IPS-18a (cell line): ENCODE data around the gene FNBP1.
"Not testable (repeated sequence)": the region's sequence is repeated elsewhere in the genome, so short reads cannot be mapped to it uniquely, and the experiment has no call there.

Experiments used
- H3K27ac ChIP-seq: one replicate; pipeline ENCODE4 v1.5.1; 2013; ENCODE audit warnings: low read length
- H3K27me3 ChIP-seq: one replicate; pipeline ENCODE4 v1.6.1; 2013; ENCODE audit warnings: mild to moderate bottlenecking, low read length; ENCODE audit not compliant: control insufficient read depth, insufficient read depth
- H3K36me3 ChIP-seq: one replicate; pipeline ENCODE4 v1.6.1; 2013; ENCODE audit warnings: low read depth, low read length; ENCODE audit not compliant: control insufficient read depth
- H3K4me1 ChIP-seq: one replicate; pipeline ENCODE4 v1.6.1; 2013; ENCODE audit warnings: low read depth, low read length; ENCODE audit not compliant: control insufficient read depth
- H3K4me3 ChIP-seq: one replicate; pipeline ENCODE4 v1.5.1; 2013; ENCODE audit warnings: low read length
- H3K9ac ChIP-seq: one replicate; pipeline ENCODE4 v1.6.1; 2013; ENCODE audit warnings: mild to moderate bottlenecking, low read length, moderate library complexity
- H3K9me3 ChIP-seq: one replicate; pipeline ENCODE4 v1.6.1; 2013; ENCODE audit warnings: low read depth, low read length; ENCODE audit not compliant: control insufficient read depth

The FNBP1 gene

DNA sequence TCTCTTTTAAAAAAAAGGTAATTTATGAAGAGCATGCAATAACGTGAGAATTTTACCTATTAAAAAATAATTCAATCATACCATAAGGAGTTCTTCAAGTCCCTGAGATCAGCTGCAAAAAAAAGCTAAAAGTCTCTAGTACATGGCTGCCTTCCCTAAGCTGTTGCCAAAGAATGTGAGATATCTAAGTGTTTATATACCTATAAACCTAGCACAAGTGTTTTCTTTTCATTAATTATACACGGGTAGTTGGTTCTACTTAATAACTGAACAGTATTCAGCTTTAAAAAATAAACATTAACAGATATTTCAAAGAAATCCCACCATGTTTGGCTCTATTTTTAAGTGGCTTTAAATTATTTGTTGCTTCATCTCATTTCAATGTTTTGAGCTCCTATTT, 25.9 kb downstream of the FNBP1 start:
- no peaks in the 10 kb centered on the region for H3K27me3 ChIP-seq
- no peaks in the 10 kb centered on the region for H3K36me3 ChIP-seq
- H3K4me3 ChIP-seq: no peak overlapping the region
- H3K4me1 ChIP-seq: no peaks in the 10 kb centered on the region
- H3K9ac ChIP-seq: no peak overlapping the region
- no peak overlapping the region for H3K27ac ChIP-seq
- H3K9me3 ChIP-seq: no peaks in the 10 kb centered on the region

DNA sequence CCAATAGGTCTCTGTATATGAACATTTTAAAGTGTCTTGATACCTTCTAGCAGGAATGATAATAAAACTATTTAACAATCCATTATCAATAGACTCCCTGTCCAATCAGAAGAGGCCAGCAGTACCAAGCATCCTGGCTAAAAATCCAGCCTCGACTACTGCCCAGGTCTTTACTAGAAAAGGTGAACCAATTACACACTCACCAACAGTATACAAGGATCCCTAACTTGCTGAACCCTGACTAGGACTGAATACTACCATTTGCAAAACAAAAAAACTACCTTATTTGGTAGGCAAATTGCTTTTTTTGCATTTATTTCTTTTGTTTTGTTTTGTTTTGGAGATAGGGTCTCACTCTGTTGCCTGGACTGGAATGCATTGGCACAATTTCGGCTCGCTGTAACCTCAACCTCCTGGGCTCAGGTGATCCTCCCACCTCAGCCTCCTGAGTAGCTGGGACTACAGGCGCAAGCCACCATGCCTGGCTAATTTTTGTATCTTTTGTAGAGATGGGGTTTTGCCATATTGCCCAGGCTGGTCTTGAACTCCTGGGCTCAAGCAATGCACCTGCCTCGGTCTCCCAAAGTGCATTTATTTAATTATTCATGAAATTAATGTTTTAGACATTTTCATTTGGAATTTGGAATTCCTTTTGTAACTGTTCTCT, 27.5 kb downstream of the FNBP1 start:
- Histone ChIP-seq H3K27ac (no peak overlapping the region), H3K4me1 (no peaks in the 10 kb centered on the region), H3K36me3 (no peaks in the 10 kb centered on the region), H3K27me3 (no peaks in the 10 kb centered on the region), H3K9ac (no peak overlapping the region), H3K9me3 (no peaks in the 10 kb centered on the region), H3K4me3 (no peak overlapping the region)

DNA sequence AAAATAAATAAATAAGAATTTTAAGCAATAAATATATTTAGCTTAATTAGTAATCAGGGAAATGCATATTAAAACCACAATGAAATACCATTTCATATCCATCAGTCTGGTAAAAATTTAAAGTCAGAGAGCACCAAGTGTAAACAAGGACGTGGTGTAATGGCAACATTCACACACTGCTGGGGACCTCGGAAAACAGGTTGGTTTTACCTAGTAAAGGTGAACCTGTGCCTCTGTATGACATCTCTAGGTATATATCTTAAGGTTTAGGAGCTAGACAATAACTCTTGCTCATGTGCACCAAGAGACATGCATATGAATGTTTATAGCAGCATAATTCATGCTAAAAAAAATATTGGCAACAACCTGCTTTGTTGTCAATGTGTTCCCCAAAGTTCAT, 29.7 kb downstream of the FNBP1 start:
- Histone ChIP-seq H3K9ac (no peak overlapping the region), H3K4me3 (no peak overlapping the region), H3K9me3 (no peaks in the 10 kb centered on the region), H3K27ac (no peak overlapping the region), H3K27me3 (no peaks in the 10 kb centered on the region), H3K4me1 (no peaks in the 10 kb centered on the region), H3K36me3 (no peaks in the 10 kb centered on the region)

DNA sequence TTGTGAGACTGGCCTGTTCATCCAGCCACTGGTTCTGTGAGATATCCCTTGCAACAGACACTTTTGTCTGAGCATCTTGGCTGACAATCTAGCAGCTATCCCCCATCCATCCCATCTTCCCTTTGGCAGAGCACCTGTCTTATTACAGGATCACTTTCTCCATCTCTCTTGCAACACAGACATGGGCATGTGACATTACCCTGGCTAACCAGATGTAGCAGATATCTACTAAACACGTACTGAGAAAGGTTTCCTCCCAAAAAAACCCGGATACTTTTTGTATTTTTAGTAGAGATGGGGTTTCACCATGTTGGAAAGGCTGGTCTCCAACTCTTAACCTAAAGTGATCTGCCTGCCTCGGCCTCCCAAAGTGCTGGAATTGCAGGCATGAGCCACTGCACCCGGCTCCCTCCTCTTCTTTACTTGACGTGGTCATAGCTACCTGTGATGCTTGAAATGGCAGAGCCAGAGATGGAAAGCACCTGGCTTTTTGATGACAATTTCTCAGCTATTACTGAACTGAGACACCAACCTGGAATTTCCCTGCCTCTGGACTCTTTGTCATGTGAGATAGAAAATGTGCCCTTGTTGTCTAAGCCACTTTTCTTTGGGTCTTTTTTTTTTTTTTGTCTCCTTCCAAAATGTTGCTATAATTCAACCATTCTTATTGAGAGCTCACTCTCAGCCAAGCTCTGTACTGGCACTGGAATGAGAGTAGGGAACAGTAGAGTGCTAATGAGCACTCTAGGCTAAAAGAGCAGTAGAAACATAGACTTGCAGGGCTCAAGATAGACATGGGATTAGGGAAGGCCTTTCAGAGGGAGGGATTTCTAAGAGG, 32.6 kb downstream of the FNBP1 start:
- Histone ChIP-seq H3K9me3 (no peaks in the 10 kb centered on the region), H3K9ac (no peak overlapping the region)

GRCh38 chr9:130009546-130009945, 33.4 kb downstream of the FNBP1 start:
- H3K4me3 ChIP-seq, H3K36me3 ChIP-seq, H3K27ac ChIP-seq, H3K9me3 ChIP-seq, H3K9ac ChIP-seq, H3K27me3 ChIP-seq, H3K4me1 ChIP-seq: not testable (repeated sequence)

More for the DNA sequence above, 32.6 kb downstream of the FNBP1 start:
- Histone ChIP-seq H3K27me3 (no peaks in the 10 kb centered on the region), H3K4me3 (no peak overlapping the region), H3K27ac (no peak overlapping the region), H3K36me3 (no peaks in the 10 kb centered on the region), H3K4me1 (no peaks in the 10 kb centered on the region)

- no peaks in the 10 kb centered on the region for H3K36me3 ChIP-seq
- H3K9ac ChIP-seq: no peak overlapping the region
- H3K4me3 ChIP-seq: no peak overlapping the region
- no peaks in the 10 kb centered on the region for H3K27me3 ChIP-seq
- no peaks in the 10 kb centered on the region for H3K9me3 ChIP-seq
- no peaks in the 10 kb centered on the region for H3K4me1 ChIP-seq
- H3K27ac ChIP-seq: no peak overlapping the region
These were observed 34.5 kb downstream of the FNBP1 start for GRCh38 chr9:130008538-130008937.

DNA sequence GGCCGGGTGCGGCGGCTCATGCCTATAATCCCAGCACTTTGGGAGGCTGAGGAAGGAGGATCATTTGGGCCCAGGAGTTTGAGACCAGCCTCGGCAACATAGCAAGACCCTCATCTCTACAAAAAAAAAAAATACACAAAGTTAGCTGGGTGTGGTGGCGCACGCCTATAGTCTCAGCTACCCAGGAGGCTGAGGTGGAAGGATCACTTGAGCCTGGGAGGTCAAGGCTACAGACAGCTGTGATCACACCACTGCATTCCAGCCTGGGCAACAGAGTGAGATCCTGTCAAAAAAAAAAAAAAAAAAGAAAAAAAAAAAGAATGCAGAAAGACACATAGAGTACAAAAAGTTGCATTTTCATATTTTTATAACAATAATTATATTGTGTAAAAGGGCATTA, 36.0 kb downstream of the FNBP1 start:
- not testable (repeated sequence) for H3K27me3 ChIP-seq, H3K9ac ChIP-seq, H3K4me1 ChIP-seq, H3K27ac ChIP-seq, H3K36me3 ChIP-seq, H3K4me3 ChIP-seq, H3K9me3 ChIP-seq

DNA sequence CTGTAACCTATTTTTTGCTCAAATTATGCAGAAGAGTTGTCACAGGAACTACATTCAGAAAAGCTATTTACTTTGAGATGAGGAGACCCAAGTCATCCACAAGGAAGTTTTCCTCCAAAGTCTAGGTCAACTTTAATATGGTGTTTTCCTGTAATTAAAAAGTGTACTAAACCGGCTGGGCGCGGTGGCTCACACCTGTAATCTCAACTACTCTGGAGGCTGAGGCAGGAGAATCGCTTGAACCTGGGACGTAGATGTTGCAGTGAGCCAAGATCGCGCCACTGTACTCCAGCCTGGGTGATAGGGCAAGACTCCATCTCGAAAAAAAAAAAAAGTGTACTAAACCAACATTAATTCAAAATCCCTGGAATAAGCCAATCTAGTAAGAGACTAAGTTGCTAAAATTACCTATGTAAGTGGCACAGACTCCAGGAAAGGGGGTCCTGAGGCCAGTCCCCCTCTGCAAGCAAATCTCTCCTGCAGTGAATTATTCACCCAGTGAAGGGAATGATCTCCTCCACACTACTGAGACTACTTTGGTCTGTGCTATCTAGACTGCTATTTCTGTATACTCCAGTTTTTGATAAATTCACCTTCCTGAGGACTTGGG, 38.9 kb downstream of the FNBP1 start:
- Histone ChIP-seq H3K9me3 (no peaks in the 10 kb centered on the region), H3K4me1 (no peaks in the 10 kb centered on the region), H3K36me3 (no peaks in the 10 kb centered on the region), H3K27me3 (no peaks in the 10 kb centered on the region), H3K27ac (no peak overlapping the region), H3K9ac (no peak overlapping the region), H3K4me3 (no peak overlapping the region)

DNA sequence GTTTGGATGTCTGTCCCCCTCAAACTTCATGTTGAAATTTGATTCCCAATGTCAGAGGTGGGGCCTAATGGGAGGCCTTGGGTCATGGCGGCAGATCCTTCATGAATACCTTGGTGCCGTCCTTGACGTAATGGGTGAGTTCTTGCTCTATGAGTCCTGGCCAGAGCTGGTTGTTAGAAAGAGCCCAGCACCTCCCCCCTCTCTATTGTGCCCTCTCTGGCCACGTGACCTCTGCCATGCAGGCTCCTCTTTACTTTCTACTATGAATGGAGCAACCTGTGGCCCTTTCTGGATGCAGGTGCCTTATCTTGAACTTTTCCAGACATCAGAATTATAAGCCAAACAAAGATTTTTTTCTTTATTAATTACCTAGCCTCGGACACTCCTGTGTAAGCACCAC, 40.7 kb downstream of the FNBP1 start:
- Histone ChIP-seq H3K27ac (no peak overlapping the region), H3K4me3 (no peak overlapping the region), H3K36me3 (no peaks in the 10 kb centered on the region), H3K4me1 (no peaks in the 10 kb centered on the region), H3K9ac (no peak overlapping the region), H3K9me3 (no peaks in the 10 kb centered on the region), H3K27me3 (no peaks in the 10 kb centered on the region)

DNA sequence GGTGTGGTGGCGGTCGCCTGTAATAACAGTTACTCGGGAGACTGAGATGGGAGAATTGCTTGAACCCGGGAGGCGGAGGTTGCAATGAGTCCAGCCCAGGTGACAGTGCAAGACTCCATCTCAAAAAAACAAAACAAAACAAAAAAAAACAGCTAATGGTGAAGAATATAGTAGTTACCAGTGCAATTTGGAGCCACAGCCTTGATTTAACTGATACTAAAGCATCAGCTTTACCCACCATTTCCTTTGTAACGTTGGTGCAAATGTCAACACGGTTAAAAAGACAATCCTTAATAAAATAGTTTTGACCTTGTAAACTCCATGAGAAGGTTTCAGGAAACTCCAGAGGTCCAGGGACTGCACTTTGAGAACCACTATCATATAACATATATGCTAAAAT, 41.8 kb downstream of the FNBP1 start:
- no peak overlapping the region for H3K9ac ChIP-seq
- H3K4me3 ChIP-seq: no peak overlapping the region
- H3K9me3 ChIP-seq: no peaks in the 10 kb centered on the region
- no peaks in the 10 kb centered on the region for H3K27me3 ChIP-seq
- no peaks in the 10 kb centered on the region for H3K36me3 ChIP-seq
- H3K4me1 ChIP-seq: no peaks in the 10 kb centered on the region
- no peak overlapping the region for H3K27ac ChIP-seq

DNA sequence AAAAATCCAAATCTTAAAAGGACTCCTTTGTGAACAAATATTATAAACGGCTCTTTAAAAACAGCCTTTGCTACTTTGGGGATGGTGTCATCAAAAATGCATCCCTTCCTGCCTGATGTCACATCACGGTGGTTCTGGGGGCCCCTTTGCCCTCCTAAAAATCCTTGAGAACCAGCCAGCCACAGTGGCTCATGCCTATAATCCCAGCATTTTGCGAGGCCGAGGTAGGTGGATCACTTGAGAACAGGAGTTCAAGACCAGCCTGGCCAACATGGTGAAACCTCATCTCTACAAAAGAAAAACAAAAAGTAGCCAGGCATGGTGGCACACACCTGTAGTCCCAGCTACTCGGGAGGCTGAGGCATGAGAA, 43.9 kb downstream of the FNBP1 start:
- Histone ChIP-seq H3K36me3 (no peaks in the 10 kb centered on the region), H3K9ac (no peak overlapping the region), H3K4me1 (no peaks in the 10 kb centered on the region), H3K27ac (no peak overlapping the region), H3K27me3 (no peaks in the 10 kb centered on the region), H3K9me3 (no peaks in the 10 kb centered on the region), H3K4me3 (no peak overlapping the region)
